ENCODE data around the gene LIPG. TPM values are rescaled to one million over a fixed set of nuclear protein-coding genes. Genes with fewer than 3 reads are reported as not detected.

The LIPG gene
- total and polyA plus RNA-seq, 2 of the 13 experiments (the other 11 are each of a cell fraction or from before 2014, with no cell fraction given) = 0.96 to 10.8 TPM

DNA sequence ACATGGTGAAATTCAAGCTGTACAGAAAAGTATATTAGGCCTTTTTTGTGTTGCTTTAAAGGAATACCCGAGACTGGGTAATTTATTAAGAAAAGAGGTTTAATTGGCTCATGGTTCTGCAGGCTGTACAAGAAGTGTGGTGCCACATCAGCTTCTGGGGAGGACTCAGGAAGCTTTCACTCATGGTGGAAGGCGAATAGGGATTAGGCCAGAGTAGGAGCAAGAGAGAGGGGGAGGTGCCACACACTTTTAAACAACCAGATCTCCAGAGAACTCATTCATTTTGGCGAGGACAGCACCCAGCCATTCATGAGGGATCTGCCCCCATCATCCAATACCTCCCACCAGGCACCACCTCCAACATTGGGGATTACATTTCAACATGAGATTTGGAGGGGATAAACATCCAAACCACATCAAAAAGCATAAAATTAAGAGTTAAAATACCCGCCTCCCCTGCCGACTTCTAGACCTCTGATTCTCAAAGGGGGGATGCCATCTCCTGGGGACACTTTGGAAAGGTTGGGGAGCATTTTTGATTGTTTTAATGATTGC is 15.1 kb upstream of the LIPG start:
- H2AFZ ChIP-seq (ENCODE audit: low read length) = no peak overlapping the region
- H4K20me1 ChIP-seq (ENCODE audit: insufficient read depth, low read length) = no peaks in the 10 kb centered on the region
- intact Hi-C loops (cut with micrococcal nuclease; ENCODE audit: unreplicated experiment) (no loop called here), in situ Hi-C loops (cut with HindIII; ENCODE audit: extremely low pct_ligation_motif_present, low pct_unique_long_range_greater_than_20kb) (no loop called here)
- H3K9me3 ChIP-seq (ENCODE audit: low read length) = no peaks in the 10 kb centered on the region
- WGBS (ENCODE audit: low lambda C conversion rate) = 34% methylated on average over 5 of the region's 5 CpGs
- H3K36me3 ChIP-seq (replicated peaks in 1 of 2; ENCODE audit: control insufficient read depth in 1 of 2, insufficient read depth in 2 of 2, low read length in 2 of 2) = no peaks in the 10 kb centered on the region
- TF ChIP-seq FLYWCH1 (CRISPR knock-in tag; IDR thresholded peaks at IDR 0.05) = no peak
- no peak for TF ChIP-seq SALL2 (CRISPR knock-in tag; IDR thresholded peaks at IDR 0.05)
- TF ChIP-seq, protein P1, sequence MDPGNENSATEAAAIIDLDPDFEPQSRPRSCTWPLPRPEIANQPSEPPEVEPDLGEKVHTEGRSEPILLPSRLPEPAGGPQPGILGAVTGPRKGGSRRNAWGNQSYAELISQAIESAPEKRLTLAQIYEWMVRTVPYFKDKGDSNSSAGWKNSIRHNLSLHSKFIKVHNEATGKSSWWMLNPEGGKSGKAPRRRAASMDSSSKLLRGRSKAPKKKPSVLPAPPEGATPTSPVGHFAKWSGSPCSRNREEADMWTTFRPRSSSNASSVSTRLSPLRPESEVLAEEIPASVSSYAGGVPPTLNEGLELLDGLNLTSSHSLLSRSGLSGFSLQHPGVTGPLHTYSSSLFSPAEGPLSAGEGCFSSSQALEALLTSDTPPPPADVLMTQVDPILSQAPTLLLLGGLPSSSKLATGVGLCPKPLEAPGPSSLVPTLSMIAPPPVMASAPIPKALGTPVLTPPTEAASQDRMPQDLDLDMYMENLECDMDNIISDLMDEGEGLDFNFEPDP (CRISPR knock-in tag; conservative IDR thresholded peaks at IDR 0.05) = no peak
- TF ChIP-seq ZFP36L2 (CRISPR knock-in tag; IDR thresholded peaks at IDR 0.05) = no peak
- no peak for TF ChIP-seq ZNF496 (CRISPR knock-in tag; IDR thresholded peaks at IDR 0.05; ENCODE audit: insufficient replicate concordance)
- TF ChIP-seq, protein P2, sequence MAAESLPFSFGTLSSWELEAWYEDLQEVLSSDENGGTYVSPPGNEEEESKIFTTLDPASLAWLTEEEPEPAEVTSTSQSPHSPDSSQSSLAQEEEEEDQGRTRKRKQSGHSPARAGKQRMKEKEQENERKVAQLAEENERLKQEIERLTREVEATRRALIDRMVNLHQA (CRISPR knock-in tag; IDR thresholded peaks at IDR 0.05) = no peak
- no peak for TF ChIP-seq ZFP36L1 (CRISPR knock-in tag; IDR thresholded peaks at IDR 0.05)
- TF ChIP-seq ZNF563 (CRISPR knock-in tag; IDR thresholded peaks at IDR 0.05) = no peak
- no peak for TF ChIP-seq ZNF670 (CRISPR knock-in tag; IDR thresholded peaks at IDR 0.05; ENCODE audit: borderline replicate concordance)
- TF ChIP-seq, protein P3, sequence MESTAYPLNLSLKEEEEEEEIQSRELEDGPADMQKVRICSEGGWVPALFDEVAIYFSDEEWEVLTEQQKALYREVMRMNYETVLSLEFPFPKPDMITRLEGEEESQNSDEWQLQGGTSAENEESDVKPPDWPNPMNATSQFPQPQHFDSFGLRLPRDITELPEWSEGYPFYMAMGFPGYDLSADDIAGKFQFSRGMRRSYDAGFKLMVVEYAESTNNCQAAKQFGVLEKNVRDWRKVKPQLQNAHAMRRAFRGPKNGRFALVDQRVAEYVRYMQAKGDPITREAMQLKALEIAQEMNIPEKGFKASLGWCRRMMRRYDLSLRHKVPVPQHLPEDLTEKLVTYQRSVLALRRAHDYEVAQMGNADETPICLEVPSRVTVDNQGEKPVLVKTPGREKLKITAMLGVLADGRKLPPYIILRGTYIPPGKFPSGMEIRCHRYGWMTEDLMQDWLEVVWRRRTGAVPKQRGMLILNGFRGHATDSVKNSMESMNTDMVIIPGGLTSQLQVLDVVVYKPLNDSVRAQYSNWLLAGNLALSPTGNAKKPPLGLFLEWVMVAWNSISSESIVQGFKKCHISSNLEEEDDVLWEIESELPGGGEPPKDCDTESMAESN (CRISPR knock-in tag; conservative IDR thresholded peaks at IDR 0.05) = no peak
- no peak for TF ChIP-seq KLF16 (CRISPR knock-in tag; IDR thresholded peaks at IDR 0.05)
- no peak for TF ChIP-seq AHR (CRISPR knock-in tag; IDR thresholded peaks at IDR 0.05)
- H3K4me3 ChIP-seq (replicated peaks in 1 of 3; ENCODE audit: insufficient read depth in 1 of 3, low read depth in 2 of 3, low read length in 3 of 3) = no peak overlapping the region
- no peak for FAIRE-seq
- H3K9ac ChIP-seq (ENCODE audit: insufficient read depth, low read depth, low read length) = no peak overlapping the region
- H3K4me2 ChIP-seq (ENCODE audit: low read depth, low read length) = no peak overlapping the region
- no peaks in the 10 kb centered on the region; a peak in 2 of 5 replicates for H3K27me3 ChIP-seq (ENCODE audit: control insufficient read depth in 1 of 2, insufficient read depth in 2 of 2, low read length in 2 of 2)
- no peaks in the 10 kb centered on the region for H3K79me2 ChIP-seq (ENCODE audit: insufficient read depth, low read length)
- ChIA-PET POLR2A (no interaction called here), CTCF (ENCODE audit: low intra/inter-chr PET ratio, low total read pairs) (no interaction called here)
- no peak for ATAC-seq
- no peaks in the 10 kb centered on the region for H3K4me1 ChIP-seq (ENCODE audit: insufficient read depth, low read length)
- no TSS peak for BruUV-seq (replicated peaks)
- H3K27ac ChIP-seq (ENCODE audit: extremely low read length, insufficient read depth, low read length) = no peak overlapping the region
- DNase-seq (ENCODE audit: low spot score) = no peak
